Activated CD8-positive, alpha-beta T cell treated with anti-CD3 and anti-CD28 coated beads, Interleukin-2, amount 10 ng/mL, durations not matched to agents 7 days and 5 days (primary cell): Measurements from ENCODE around the gene TMEM250. TPM values are rescaled to one million over a fixed set of nuclear protein-coding genes. Genes with fewer than 3 reads are reported as not detected.

Experiments
- total RNA-seq, 2 experiments: library from RNA; stranded (reverse); gene quantifications; one replicate each; pipeline ENCODE4 v1.2.3, GENCODE V29; 2021

TMEM250 gene
- total RNA-seq, 2 experiments from 2014 or later: 56.5 to 57.0 TPM

Other genes with a start within 250 kb of the TMEM250 start
- gene CAMSAP1, start 211.3 kb downstream of the TMEM250 start, total RNA-seq: 10 to 100 TPM; 20.3 to 21.5 TPM
- gene UBAC1, start 157.5 kb downstream of the TMEM250 start, total RNA-seq: 10 to 100 TPM; 29.3 to 31.9 TPM
- gene NACC2, start 23.6 kb downstream of the TMEM250 start, total RNA-seq: 1 to 10 TPM; 5.6 to 6.4 TPM
- under 1 TPM in 1 of 2 experiments, not detected in 1; 0.16 TPM for gene LHX3, start 86.3 kb upstream of the TMEM250 start, total RNA-seq
- 10 to 100 TPM; 11.4 to 12.6 TPM for gene QSOX2, start 126.9 kb upstream of the TMEM250 start, total RNA-seq
- not detected for gene CCDC187, start 185.2 kb upstream of the TMEM250 start, total RNA-seq
- gene GPSM1, start 208.7 kb upstream of the TMEM250 start, total RNA-seq: 1 to 10 TPM; 1.8 to 2.3 TPM
- gene DNLZ, start 244.9 kb upstream of the TMEM250 start, total RNA-seq: 10 to 100 TPM; 20.4 to 21.6 TPM